HG03575 (cell line): ENCODE measurements around the gene LPCAT1.
"Not testable (repeated sequence)": the region's sequence is repeated elsewhere in the genome, so short reads cannot be mapped to it uniquely, and the experiment has no call there.

Experiments
- ATAC-seq: cut with Tn5 transposase; IDR thresholded peaks from one replicate; pipeline ENCODE4 v1.9.1; 2021; ENCODE audit not compliant: unreplicated experiment, insufficient number of reproducible peaks, low FRiP score; ENCODE audit errors: extremely low read depth

Gene LPCAT1

DNA sequence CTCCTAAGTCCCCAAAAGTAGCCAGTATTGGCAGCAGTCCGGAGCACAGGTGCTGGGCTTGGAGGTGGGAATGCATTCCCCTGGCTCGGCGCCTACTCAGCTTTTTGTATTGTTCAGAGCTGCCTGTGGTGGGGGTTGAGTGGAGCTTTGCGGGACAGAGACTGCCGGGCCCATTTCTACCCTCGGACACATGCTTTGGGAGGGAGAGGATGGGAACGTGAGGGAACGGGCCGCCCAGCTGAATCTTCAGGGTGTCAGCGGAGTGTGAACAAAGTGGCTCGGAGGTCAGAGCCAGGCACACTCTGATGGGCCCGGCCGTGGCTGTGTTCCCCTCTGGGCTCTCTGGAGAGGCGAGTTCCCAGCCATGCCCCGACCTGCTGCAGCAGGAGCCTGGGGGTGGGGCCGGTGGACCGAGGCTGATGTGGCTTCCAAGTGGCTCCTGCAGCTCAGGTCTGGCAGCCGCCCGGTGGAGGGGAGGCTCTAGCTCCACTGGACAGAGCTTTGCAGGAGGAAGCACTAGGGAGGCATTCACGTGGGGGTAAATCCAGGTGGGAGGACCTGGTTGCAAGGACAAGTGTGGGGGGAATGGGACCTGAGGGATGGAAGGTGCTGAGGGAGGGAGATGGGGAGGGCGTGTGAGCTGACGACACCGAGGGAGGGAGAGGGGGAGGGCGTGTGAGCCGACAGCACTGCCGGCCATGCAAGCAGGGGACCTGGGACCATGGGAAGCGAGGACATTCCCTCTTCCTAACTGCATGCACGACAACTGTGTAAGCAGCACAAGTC, 47.4 kb downstream of the LPCAT1 start:
- no peak for ATAC-seq

DNA sequence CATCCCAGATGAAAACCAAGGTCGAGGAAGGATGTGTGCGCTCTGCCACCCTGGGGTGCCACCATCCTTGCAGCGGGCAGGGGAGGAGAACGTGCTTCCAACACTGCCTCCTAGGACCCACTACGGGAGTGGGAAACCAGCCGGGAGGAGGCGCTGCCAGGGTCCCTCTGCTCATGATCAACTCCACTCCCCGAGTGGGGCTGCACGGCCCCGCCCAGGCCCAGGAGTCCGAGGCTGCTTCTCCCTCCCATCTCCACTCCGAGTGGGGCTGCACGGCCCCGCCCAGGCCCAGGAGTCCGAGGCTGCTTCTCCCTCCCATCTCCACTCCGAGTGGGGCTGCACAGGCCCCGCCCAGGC, 48.2 kb downstream of the LPCAT1 start:
- ATAC-seq: not testable (repeated sequence)

- no peak for ATAC-seq
Measured at GRCh38 chr5:1474866-1475543, 48.8 kb downstream of the LPCAT1 start.

GRCh38 chr5:1474183-1474839, 49.4 kb downstream of the LPCAT1 start:
- ATAC-seq: no peak

- no peak for ATAC-seq
Measured at GRCh38 chr5:1473746-1474145, 50.0 kb downstream of the LPCAT1 start.

DNA sequence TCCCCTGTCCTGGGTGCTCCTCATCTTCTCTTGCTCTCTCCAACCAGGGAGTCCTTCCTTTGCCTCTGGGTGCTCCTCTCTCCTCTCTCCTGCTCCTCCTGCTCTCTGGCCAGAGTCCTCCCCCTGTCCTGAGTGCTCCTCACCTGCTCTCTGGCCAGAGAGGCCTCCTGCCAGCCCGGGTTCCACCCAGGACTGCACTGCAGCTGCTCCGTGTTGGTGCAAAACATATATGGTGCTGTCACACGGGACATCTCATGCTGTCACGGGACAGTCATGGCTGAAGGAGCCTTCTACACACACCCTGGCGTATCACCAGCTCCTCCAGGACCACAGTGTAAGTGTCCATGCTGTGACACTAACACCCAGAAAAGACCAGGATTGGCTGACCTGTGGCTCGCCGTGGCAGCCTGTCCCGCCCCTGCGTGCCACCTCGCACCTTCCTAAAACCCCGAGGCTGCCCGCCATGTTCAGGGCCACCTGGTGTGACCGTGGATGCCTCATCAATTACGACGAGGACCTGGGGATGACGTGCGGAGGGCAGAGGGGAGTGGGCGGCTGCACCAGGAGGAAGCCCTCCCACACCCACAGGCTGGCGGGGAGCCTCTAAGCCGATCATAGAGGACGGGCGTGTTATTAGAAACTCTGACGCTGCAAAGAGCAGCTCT, 50.7 kb downstream of the LPCAT1 start:
- no peak for ATAC-seq

DNA sequence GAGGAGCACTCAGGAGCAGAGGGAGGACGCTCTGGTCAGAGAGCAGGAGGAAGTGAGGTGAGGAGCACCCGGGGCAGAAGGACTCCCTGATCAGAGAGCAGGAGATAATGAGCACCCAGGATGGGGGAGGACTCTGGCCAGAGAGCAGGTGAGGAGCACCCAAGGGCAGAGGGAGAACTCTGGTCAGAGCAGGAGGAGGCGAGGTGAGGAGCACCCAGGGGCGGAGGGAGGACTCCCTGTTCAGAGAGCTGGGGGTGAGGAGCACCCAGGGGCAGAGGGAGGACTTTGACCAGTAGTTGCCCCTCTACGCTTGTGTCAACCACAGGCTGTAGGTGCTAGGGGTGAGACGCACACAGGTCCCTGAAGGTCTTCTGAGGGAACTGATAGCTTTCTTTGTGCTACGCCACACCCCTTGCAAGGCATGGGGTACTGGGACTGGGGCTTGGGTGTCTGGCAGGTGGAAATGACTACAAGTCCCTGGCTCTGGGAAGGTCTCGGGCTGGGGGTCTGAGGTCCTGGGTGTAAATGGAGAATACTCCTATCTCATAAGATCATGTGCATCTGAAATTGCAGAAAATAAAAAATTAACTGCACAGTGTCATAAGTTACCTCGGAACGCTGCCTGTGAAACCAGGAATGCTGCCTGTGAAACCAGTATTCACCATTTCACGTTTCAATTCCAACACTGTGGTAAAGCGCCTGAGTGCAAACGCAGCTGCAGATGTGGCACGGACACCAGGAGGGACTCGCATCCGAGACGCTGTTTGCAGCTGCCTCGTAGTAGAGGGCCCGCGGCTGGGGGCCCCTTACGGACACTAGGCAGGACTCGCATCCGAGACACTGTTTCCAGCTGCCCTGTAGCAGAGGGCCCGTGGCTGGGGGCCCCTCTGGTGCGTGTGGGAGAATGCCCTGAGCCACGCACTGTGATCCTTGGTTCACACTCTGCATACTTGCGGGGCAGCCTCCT, 51.5 kb downstream of the LPCAT1 start:
- ATAC-seq: no peak

DNA sequence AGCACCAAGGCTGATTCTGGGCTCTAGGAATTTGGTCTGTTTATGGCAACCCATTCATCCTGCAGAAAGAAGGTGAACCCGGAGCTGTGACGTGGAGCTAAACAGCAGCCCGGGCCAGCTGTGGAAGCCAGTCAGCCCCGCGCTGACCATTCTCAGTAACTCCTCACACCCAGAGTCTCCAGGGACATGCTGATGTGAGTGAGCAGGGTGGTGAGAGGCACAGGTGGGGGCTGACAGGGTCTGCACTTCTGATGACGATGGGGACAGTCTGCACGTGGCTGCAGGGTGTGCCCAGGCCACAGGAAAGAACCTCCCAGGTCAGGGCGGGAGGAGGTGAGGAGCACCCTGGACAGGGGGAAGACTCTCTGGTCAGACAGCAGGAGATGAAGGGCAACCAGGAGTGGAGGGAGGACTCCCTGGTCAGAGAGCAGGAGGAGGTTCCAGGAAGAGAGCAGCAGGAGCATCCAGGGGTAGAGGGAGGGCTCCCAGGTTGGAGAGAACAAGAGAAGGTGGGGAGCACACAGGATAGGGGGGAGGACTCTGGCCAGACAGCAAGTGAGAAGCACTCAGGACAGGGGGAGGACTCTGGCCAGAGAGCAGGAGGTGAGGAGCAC, 52.4 kb downstream of the LPCAT1 start:
- no peak for ATAC-seq

- no peak for ATAC-seq
Measured at GRCh38 chr5:1470762-1471211, 53.0 kb downstream of the LPCAT1 start.

DNA sequence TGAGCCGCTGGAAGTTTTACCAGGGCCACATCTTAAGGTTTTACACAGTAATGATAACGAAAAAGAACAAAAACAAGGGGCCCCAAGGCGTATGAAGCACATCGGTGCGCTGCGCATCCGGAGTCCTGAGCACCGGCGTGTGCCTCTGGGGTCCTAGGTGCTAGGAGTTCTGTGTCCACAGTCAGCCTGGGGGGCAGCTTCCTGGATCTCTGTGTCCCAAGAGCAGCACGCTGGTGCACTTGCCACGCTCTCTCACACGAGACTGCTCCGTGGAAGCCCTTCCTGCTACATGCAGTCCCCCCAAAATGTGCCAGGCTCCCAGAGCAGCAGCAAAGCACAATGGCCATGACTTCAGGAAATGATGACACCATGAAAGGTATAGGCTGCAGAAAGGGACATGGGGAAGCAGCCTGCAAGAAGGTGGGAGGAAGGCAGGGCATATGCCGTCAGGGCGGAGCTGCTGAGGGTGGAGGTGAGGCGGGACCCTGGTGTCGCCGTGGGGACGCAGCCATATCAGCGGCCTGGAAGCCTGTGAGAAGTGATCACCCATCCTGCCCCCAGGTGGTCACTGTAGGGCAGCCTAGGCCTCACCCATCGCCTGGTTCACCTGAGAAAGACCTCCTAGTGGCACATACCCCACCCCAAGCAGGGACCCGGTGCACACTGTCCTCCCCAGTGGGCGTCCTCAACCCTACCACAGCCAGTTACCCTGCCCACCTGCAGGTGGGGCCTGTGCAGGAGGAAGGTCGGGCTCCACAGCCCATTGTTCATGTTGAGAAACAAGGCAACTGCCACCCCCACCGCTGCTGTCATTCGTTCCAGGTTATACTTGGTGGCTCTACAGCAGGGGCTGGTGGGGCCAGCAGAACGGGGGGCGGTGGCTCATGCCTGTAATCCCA, 54.9 kb downstream of the LPCAT1 start:
- ATAC-seq: no peak

- ATAC-seq: no peak
Measured at GRCh38 chr5:1468247-1468612, 55.5 kb downstream of the LPCAT1 start.

GRCh38 chr5:1467341-1468246, 56.2 kb downstream of the LPCAT1 start:
- ATAC-seq: no peak

DNA sequence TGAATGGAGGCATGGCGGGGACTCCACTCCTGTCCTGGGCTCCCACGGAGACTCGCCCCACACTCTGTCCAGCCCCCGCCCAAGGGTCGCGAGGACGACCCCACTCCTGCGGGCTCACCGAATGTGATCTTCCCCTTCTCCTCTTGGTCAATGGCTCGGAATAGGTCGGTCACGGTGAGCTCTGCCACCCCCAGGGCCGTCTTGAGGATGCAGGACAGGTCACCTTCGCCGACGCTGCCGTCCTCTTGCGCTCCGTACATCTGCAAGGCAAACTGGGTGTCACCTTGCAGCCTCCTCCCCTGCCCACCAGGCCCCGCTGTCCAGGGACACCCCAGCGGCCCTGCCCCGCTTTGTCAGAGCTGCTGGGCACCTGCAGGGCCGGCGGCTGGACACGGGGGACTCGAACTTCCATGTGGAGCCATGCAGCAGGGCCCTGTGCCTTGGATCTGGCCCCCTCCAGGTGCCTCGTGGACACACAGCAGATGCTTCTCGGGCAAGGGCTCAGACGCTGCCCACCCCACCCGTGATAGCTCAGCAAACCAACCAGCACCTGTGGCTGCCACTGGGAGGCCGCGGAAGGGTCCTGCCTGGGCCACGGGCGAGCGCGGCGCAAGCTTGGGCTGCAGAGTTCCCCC, 57.0 kb downstream of the LPCAT1 start:
- no peak for ATAC-seq

DNA sequence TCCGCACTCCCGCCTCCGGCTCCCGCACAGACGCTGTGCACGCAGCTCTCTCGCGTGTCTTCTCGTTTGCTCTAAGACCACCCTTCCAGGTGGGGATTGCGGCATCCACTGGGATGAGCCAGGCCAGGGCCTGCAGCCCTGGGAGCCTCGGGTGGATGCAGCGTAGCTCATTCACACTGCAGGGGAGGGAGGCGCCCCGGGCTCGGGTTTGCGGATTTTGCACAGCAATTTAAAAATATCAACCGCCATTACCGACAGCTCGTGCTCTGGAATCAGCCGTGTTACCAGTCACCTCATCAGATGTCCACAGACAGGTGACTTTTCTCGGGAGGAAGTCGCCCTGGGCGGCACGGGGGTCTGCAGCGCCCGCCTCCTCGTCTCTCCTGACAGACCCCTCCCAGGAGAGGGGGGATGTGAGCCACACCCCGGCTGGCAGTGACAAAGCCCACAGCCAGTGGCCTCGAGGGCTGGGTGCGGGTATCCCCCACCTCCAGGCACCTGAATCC, 57.7 kb downstream of the LPCAT1 start:
- no peak for ATAC-seq

DNA sequence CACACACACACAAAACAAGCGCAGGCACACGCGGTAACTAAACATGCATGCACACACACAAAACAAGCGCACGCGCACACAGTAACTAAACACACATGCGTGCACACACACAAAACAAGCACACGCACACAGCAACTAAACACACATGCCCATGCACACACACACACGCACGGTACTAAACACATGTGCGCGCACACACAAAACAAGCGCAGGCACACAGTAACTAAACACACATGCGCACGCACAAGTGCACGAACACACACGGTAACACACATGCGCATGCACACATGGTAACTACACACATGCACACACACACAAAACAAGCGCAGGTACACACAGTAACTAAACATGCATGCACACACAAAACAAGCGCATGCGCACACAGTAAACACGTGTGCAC, 58.6 kb downstream of the LPCAT1 start:
- ATAC-seq: no peak

DNA sequence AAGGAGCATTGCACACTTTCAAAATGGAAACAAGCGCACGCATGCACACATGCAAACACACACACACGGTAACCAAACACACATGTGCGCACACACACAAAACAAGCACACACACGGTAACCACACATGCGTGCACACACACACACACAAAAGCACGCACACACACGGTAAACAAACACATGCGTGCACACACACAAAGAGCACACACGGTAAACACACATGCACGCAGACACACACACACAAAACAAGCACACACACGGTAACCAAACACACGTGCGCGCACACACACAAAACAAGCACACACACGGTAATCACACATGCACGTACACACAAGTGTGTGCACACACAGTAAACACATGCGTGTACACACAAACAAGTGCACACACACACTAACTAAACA, 59.2 kb downstream of the LPCAT1 start:
- no peak for ATAC-seq
